Sigmoid colon (tissue), 7 donors: ENCODE data around the gene ABCB8. TPM values are rescaled to one million over a fixed set of nuclear protein-coding genes. Genes with fewer than 3 reads are reported as not detected.

Source experiments
- DNase-seq: peaks from one replicate; pipeline ENCODE4 v3.0.0-alpha.2; 2019
- H3K27ac ChIP-seq, 4 donors: fragments of 200-600 bp; sonication (generic); one replicate each; pipeline ENCODE4 v1.5.1; 2016 to 2019; ENCODE audit warnings: mild to moderate bottlenecking in 1 of 4
- H3K27me3 ChIP-seq, 3 donors: fragments of 200-600 bp; sonication (generic); one replicate each; pipeline ENCODE4 v1.5.1; 2019; ENCODE audit warnings: mild to moderate bottlenecking in 1 of 3
- H3K36me3 ChIP-seq, 4 donors: fragments of 200-600 bp; sonication (generic); one replicate each; pipeline ENCODE4 v1.5.1; 2016 to 2019
- H3K4me1 ChIP-seq, 4 donors: fragments of 200-600 bp; sonication (generic); one replicate each; pipeline ENCODE4 v1.5.1; 2017 to 2019
- H3K4me3 ChIP-seq, 4 donors: fragments of 200-600 bp; sonication (generic); one replicate each; pipeline ENCODE4 v1.5.1; 2017 to 2019; ENCODE audit warnings: mild to moderate bottlenecking in 2 of 4, moderate library complexity in 1 of 4
- H3K9me3 ChIP-seq, 4 donors: fragments of 200-600 bp in 3 of 4; sonication (generic) in 3 of 4; one replicate each; pipeline versions ENCODE4 v1.5.1 to v1.6.1; 2013 to 2019
- CTCF ChIP-seq, 4 experiments: fragments of 450-650 bp in 3 of 4; fragments of 200-600 bp in 1 of 4; IDR thresholded peaks; one replicate each; pipeline ENCODE4 v1.5.1; 2016 to 2019; ENCODE audit warnings: antibody characterized with exemption in 4 of 4, mild to moderate bottlenecking in 3 of 4, moderate library complexity in 2 of 4
- EP300 ChIP-seq, 4 donors: sonication (generic); formaldehyde crosslinking; IDR thresholded peaks; one replicate each; pipeline ENCODE4 v1.6.1; 2017; ENCODE audit warnings: antibody characterized with exemption in 4 of 4
- POLR2A ChIP-seq, 2 donors: fragments of 450-650 bp; IDR thresholded peaks; one replicate each; pipeline ENCODE4 v1.6.1; 2016; ENCODE audit warnings: antibody characterized with exemption in 2 of 2, mild to moderate bottlenecking in 2 of 2, moderate library complexity in 2 of 2
- POLR2AphosphoS5 ChIP-seq, 4 donors: sonication (generic); formaldehyde crosslinking; IDR thresholded peaks; one replicate each; pipeline ENCODE4 v1.6.1; 2017; ENCODE audit warnings: antibody characterized with exemption in 4 of 4
- whole genome bisulfite sequencing, 2 donors: extraction: QIAGEN DNeasy Blood & Tissue Kit; methylation state at CpG; one replicate each; pipeline ENCODE4 v1.1.7; 2013; 5-methylcytosine and 5-hydroxymethylcytosine counted together
- intact Hi-C: fragments of 100-400 bp; cut with DNase I; formaldehyde crosslinking; loops from one replicate; pipeline ENCODE4 v1.15.1; 2023
- polyA plus RNA-seq, 3 donors: library from polyadenylated mRNA; stranded (reverse); fragments of 200-250 nt; gene quantifications; one replicate each; pipeline ENCODE4 v1.2.3, GENCODE V29; 2013
- total RNA-seq, 4 donors: library from RNA; depleted of rRNA; stranded (reverse); fragments of >200 nt; gene quantifications; one replicate each; pipeline ENCODE4 v1.1.0, GENCODE V29; 2016
- donor health status: healthy with polysubstance abuse.
- donor health status: Bipolar disorder and iron deficiency.
- donor health status: healthy.

Gene ABCB8
- total and polyA plus RNA-seq, 7 donors = 3.0 to 32.8 (median 18.3) TPM

GRCh38 chr7:151064993-151065392, 36.7 kb downstream of the ABCB8 start:
- peak overlapping the region in 1 of 4 donors; percentile 1 for H3K27ac ChIP-seq
- H3K4me1 ChIP-seq = peaks cover 0 to 40% (median 38%) of the 10 kb centered on the region in 4 donors
- no peaks in the 10 kb centered on the region for H3K27me3 ChIP-seq
- 90 to 91% methylated on average over 6 of the region's 6 CpGs for WGBS, 2 donors
- intact Hi-C loops = no loop called here
- no peak for TF ChIP-seq EP300 (IDR thresholded peaks at IDR 0.05)
- TF ChIP-seq CTCF (IDR thresholded peaks at IDR 0.05) = no peak
- TF ChIP-seq POLR2A (IDR thresholded peaks at IDR 0.05) = no peak
- TF ChIP-seq POLR2AphosphoS5 (IDR thresholded peaks at IDR 0.05) = no peak
- no peak for DNase-seq
- H3K9me3 ChIP-seq = no peaks in the 10 kb centered on the region
- H3K36me3 ChIP-seq = peaks cover 21 to 65% (median 47%) of the 10 kb centered on the region in 4 donors
- no peak overlapping the region for H3K4me3 ChIP-seq

DNA sequence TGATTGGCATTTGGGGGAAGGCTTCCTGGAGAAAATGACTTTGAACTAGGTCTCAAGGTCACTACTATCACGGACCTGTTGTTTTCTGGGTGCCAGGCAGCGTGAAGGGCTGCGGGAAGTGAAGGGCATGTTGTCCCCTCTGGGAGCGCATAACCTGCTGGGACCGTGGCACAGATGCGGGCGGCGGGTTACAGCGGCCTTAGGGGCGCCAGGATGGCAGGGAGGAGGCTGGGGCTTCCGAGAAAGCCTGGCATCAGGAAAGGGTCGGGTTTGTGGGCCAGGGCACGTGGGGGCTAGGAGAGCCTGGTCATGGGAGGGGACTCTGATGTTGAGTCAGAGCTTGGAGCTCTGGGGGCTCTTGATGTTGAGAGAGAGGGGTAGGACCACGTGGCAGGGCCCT, 37.3 kb downstream of the ABCB8 start:
- DNase-seq = no peak
- TF ChIP-seq CTCF (IDR thresholded peaks at IDR 0.05) (no peak), POLR2AphosphoS5 (IDR thresholded peaks at IDR 0.05) (no peak), POLR2A (IDR thresholded peaks at IDR 0.05) (no peak), EP300 (IDR thresholded peaks at IDR 0.05) (no peak)
- H3K27ac ChIP-seq = no peak overlapping the region
- H3K4me3 ChIP-seq = no peak overlapping the region
- H3K9me3 ChIP-seq = no peaks in the 10 kb centered on the region
- H3K4me1 ChIP-seq = peaks cover 0 to 35% (median 34%) of the 10 kb centered on the region in 4 donors
- WGBS, 2 donors = 87 to 88% methylated on average over 14 of the region's 14 CpGs
- intact Hi-C loops = no loop called here
- peaks cover 26 to 71% (median 52%) of the 10 kb centered on the region in 4 donors for H3K36me3 ChIP-seq
- H3K27me3 ChIP-seq = no peaks in the 10 kb centered on the region

DNA sequence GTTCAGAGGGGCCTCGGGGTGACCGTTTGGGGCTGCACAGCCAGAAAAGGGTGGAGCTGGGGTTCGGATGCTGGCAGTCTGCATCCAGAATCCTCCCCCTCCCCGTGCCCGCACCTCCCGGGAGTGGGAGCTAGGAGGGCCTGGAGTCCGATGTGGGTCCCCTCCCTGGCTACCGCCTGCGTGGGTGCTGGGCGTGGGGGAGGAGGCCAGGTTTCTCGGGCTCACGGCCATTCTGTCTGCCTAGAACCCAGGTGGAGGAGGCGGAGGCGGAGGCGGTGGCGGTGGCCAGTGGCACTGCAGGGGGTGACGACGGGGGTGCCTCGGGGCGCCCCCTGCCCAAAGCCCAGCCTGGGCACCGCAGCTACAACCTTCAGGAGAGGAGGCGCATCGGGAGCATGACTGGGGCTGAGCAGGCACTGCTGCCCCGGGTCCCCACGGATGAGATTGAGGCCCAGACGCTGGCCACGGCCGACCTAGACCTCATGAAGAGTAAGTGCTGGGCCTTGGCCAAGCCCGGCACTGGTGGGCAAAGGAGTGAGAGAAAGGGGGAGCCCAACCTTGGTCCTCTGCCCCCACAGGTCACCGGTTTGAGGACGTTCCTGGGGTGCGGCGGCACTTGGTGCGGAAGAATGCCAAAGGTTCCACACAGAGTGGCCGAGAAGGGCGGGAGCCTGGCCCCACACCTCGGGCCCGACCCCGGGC, 38.2 kb downstream of the ABCB8 start:
- peaks cover 34 to 80% (median 61%) of the 10 kb centered on the region in 4 donors for H3K36me3 ChIP-seq
- H3K4me3 ChIP-seq = no peak overlapping the region
- H3K4me1 ChIP-seq = peaks cover 0 to 26% (median 25%) of the 10 kb centered on the region in 4 donors
- TF ChIP-seq POLR2A (IDR thresholded peaks at IDR 0.05) (no peak), POLR2AphosphoS5 (IDR thresholded peaks at IDR 0.05) (no peak), EP300 (IDR thresholded peaks at IDR 0.05) (no peak)
- H3K9me3 ChIP-seq = no peaks in the 10 kb centered on the region
- WGBS, 2 donors = 93% methylated on average over 39 of the region's 39 CpGs
- intact Hi-C loops = no loop called here
- no peak for DNase-seq
- no peaks in the 10 kb centered on the region for H3K27me3 ChIP-seq
- no peak overlapping the region for H3K27ac ChIP-seq

GRCh38 chr7:151068069-151068773, 40.0 kb downstream of the ABCB8 start:
- no peak for DNase-seq
- no peak overlapping the region for H3K4me3 ChIP-seq
- H3K36me3 ChIP-seq = peaks cover 37 to 98% (median 78%) of the 10 kb centered on the region in 4 donors
- intact Hi-C loops = no loop called here
- WGBS, 2 donors = 92 to 93% methylated on average over 12 of the region's 12 CpGs
- H3K9me3 ChIP-seq = no peaks in the 10 kb centered on the region
- no peak for TF ChIP-seq POLR2A (IDR thresholded peaks at IDR 0.05)
- peaks cover 0 to 8% (median 7%) of the 10 kb centered on the region in 4 donors for H3K4me1 ChIP-seq
- H3K27ac ChIP-seq = no peak overlapping the region
- no peaks in the 10 kb centered on the region for H3K27me3 ChIP-seq

GRCh38 chr7:151069841-151070573, 41.8 kb downstream of the ABCB8 start:
- no peak for DNase-seq
- intact Hi-C loops = no loop called here
- TF ChIP-seq POLR2A (IDR thresholded peaks at IDR 0.05) (no peak), EP300 (IDR thresholded peaks at IDR 0.05) (no peak), POLR2AphosphoS5 (IDR thresholded peaks at IDR 0.05) (no peak), CTCF (IDR thresholded peaks at IDR 0.05) (no peak)
- Histone ChIP-seq H3K36me3 (peaks cover 50 to 100% (median 86%) of the 10 kb centered on the region in 4 donors), H3K4me1 (no peaks in the 10 kb centered on the region), H3K4me3 (no peak overlapping the region), H3K9me3 (no peaks in the 10 kb centered on the region), H3K27me3 (no peaks in the 10 kb centered on the region), H3K27ac (no peak overlapping the region)
- WGBS, 2 donors = 91 to 93% methylated on average over 17 of the region's 17 CpGs
